HG03439 (cell line): ENCODE data around the gene CD207.

Experiments
- ATAC-seq: cut with Tn5 transposase; IDR thresholded peaks from one replicate; pipeline ENCODE4 v1.9.1; 2021; ENCODE audit warnings: mild to moderate bottlenecking, moderate library complexity; ENCODE audit not compliant: unreplicated experiment

CD207 gene

GRCh38 chr2:70795164-70795995 is 40.2 kb downstream of the CD207 start:
- no peak for ATAC-seq

GRCh38 chr2:70793450-70793849 is 42.2 kb downstream of the CD207 start:
- ATAC-seq = no peak

GRCh38 chr2:70790136-70790828 is 45.3 kb downstream of the CD207 start, which contains the start of gene FIGLA:
Gene FIGLA (minus strand): TSS chr2:70790643. CDS start chr2:70790638, 5 bp downstream.
- ATAC-seq = no peak

DNA sequence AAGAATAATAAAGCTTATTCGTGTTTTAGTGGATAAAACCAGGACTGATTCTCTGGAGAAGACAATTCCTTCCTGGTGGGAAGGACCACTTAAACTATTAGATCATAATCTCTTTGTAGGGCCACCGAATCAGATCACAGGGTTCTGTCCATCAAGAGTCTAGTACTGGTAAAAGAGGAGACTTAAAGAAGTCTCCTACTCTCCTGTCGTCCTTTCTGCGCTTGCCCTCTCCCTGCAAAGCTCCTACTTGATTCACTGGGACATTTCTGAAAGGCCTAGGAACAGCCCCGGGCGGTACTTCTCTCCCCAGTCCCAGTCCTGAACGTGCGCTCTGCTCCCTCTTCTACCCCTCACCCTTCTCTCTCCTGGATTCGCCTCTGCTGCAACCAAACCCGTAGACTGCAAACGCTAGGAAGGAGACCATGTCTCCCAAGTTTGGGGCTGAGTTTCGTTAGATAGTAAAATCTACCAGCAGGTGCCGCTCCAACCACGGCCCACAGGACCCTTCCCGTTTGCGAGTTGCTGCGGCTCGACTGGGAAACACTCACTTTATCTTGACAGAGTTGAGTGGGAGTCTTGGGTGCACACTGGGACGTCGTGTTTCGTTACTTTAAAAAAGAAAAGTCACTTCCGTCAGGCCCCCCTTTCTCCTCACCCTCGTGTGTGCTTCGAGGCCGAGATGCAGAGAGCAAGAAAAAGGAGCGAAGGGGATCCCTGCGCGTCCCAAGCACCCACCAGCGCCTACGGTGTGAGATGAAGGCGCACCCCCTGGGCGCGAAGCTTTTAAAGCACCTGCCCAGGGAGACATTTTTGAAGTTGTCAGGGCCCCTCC is 46.1 kb downstream of the CD207 start:
- no peak for ATAC-seq

GRCh38 chr2:70785137-70785911 is 50.3 kb downstream of the CD207 start:
- no peak for ATAC-seq

DNA sequence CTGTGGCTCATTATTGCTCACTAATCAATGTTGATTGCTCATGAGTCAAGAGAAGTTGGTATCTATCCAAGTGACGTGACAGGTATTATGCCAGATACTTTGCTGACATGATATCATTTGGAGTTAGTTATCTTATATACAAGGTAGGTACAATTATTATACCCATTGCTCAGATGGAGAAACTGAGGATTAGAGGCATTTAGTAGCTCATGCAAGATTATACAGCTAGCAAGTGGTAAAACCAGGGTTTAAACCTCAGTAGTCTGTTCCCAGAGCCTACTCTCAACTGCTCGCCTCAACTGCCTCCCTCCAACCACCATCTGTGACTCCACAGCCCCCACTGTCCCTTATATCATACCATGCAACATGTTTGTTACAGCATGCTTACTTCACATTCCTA is 51.3 kb downstream of the CD207 start:
- ATAC-seq = no peak
